K562 (cell line): Measurements from ENCODE around the gene RBMS3. TPM values are rescaled to one million over a fixed set of nuclear protein-coding genes. Genes with fewer than 3 reads are reported as not detected.

Source experiments
- ATAC-seq: fragments of 200-7000 bp; cut with Tn5 transposase; 3 replicates; pipeline ENCODE4 v1.9.1; 2020; ENCODE audit warnings: moderate library complexity
- BruUV-seq: library from RNA; stranded (reverse); fragments of 400-500 nt; replicated peaks from 2 replicates; lab custom pipeline; 2021; lab: Mats Ljungman, UMichigan
- CTCF ChIA-PET: fragments of 300-600 bp; formaldehyde crosslinking; extraction: SDS; loops from one replicate; lab custom pipeline; 2021; ENCODE audit warnings: low intra/inter-chr PET ratio; lab: Yijun Ruan, JAX
- POLR2A ChIA-PET: fragments of 300-600, 350-650 bp; sonication (Branson Sonifier 250); formaldehyde crosslinking; extraction: SDS; loops from one replicate; lab custom pipeline; 2021; ENCODE audit warnings: antibody characterized with exemption, inconsistent platforms; lab: Yijun Ruan, JAX
- DNase-seq, 4 experiments: peaks; one replicate each; pipeline versions ENCODE4 v3.0.0 to v3.0.0-alpha.2; 2011 to 2018; ENCODE audit warnings: low spot score in 3 of 4, mixed read lengths in 3 of 4; ENCODE audit errors: extremely low read depth in 1 of 4
- FAIRE-seq: peaks from 2 replicates; lab custom pipeline; 2011; peaks lifted over from hg19 to GRCh38; lab: Jason Lieb, UNC
- H2AFZ ChIP-seq: 2 replicates; pipeline ENCODE4 v1.6.0; 2011; ENCODE audit warnings: low read depth, low read length, control low read depth, inconsistent platforms
- H3K27ac ChIP-seq: fragments of 200-600 bp; 3 replicates; pipeline ENCODE4 v1.8.0; 2011; ENCODE audit warnings: low read depth, mild to moderate bottlenecking, control low read depth, inconsistent platforms, low read length, moderate library complexity, mixed read lengths; ENCODE audit errors: extremely low read depth
- H3K27me3 ChIP-seq, 2 experiments: fragments of 300-600 bp in 1 of 2; 2 replicates in 1 of 2; 3 replicates in 1 of 2; pipeline versions ENCODE4 v1.6.0 to v1.8.0; 2011; ENCODE audit warnings: inconsistent platforms in 2 of 2, low read length in 2 of 2, mild to moderate bottlenecking in 1 of 2, mixed read lengths in 1 of 2, moderate library complexity in 1 of 2; ENCODE audit not compliant: control insufficient read depth in 2 of 2, insufficient read depth in 2 of 2
- H3K36me3 ChIP-seq: fragments of 300-600 bp; 3 replicates; pipeline ENCODE4 v1.8.0; 2011; ENCODE audit warnings: mild to moderate bottlenecking, low read length, inconsistent platforms; ENCODE audit not compliant: control insufficient read depth, insufficient read depth
- H3K4me1 ChIP-seq, 2 experiments: fragments of 200-600 bp in 1 of 2; replicated peaks in 1 of 2; 2 replicates in 1 of 2; 3 replicates in 1 of 2; pipeline versions ENCODE4 v1.5.1 to v1.8.0; 2011; ENCODE audit warnings: inconsistent platforms in 2 of 2, low read length in 2 of 2, mild to moderate bottlenecking in 1 of 2, mixed read lengths in 1 of 2, moderate library complexity in 1 of 2; ENCODE audit not compliant: control insufficient read depth in 2 of 2, insufficient read depth in 2 of 2
- H3K4me2 ChIP-seq: 2 replicates; pipeline ENCODE4 v1.6.1; 2011; ENCODE audit warnings: low read length, control low read depth, inconsistent platforms, mixed read lengths; ENCODE audit not compliant: insufficient read depth
- H3K4me3 ChIP-seq: fragments of 200-600 bp; sonication (generic), shearing (Covaris generic); 2 replicates; pipeline ENCODE4 v1.5.1; 2016; ENCODE audit warnings: control low read depth, inconsistent platforms
- H3K79me2 ChIP-seq: fragments of 200-600 bp; 3 replicates; pipeline ENCODE4 v1.8.0; 2011; ENCODE audit warnings: low read length, inconsistent platforms; ENCODE audit not compliant: control insufficient read depth, insufficient read depth
- H3K9ac ChIP-seq, 2 experiments: 2 replicates each; pipeline versions ENCODE4 v1.6.0 to v1.6.1; 2011; ENCODE audit warnings: low read depth in 2 of 2, low read length in 2 of 2, control low read depth in 1 of 2, inconsistent platforms in 1 of 2, mild to moderate bottlenecking in 1 of 2, mixed read lengths in 1 of 2; ENCODE audit not compliant: insufficient read depth in 1 of 2
- H3K9me1 ChIP-seq: one replicate; pipeline ENCODE4 v1.6.0; 2011; ENCODE audit warnings: inconsistent platforms, mild to moderate bottlenecking, low read length, moderate library complexity; ENCODE audit not compliant: control insufficient read depth, insufficient read depth
- H3K9me3 ChIP-seq: replicated peaks from 2 replicates; pipeline ENCODE4 v1.5.1; 2011; ENCODE audit warnings: low read depth, low read length, inconsistent platforms; ENCODE audit not compliant: control insufficient read depth, insufficient read depth
- H4K20me1 ChIP-seq: replicated peaks from 2 replicates; pipeline ENCODE4 v1.6.1; 2011; ENCODE audit warnings: low read length, inconsistent platforms, mixed read lengths; ENCODE audit not compliant: control insufficient read depth, insufficient read depth
- BRCA1 ChIP-seq, 2 experiments: fragments of 450-650 bp in 1 of 2; sonication (generic) in 1 of 2; formaldehyde crosslinking in 1 of 2; IDR thresholded peaks; 2 replicates each; pipeline versions ENCODE4 v1.5.0 to v1.6.1; 2017 to 2020; ENCODE audit warnings: mild to moderate bottlenecking in 1 of 2, missing genetic modification reagents in 1 of 2
- CC2D1A ChIP-seq: fragments of 450-650 bp; IDR thresholded peaks from 2 replicates; pipeline ENCODE4 v1.6.1; 2017; ENCODE audit warnings: mild to moderate bottlenecking
- HNRNPL ChIP-seq: fragments of 200-400 bp; formaldehyde crosslinking; IDR thresholded peaks from 2 replicates; pipeline ENCODE4 v1.6.1; 2017; ENCODE audit warnings: low read depth, mild to moderate bottlenecking, low read length
- MBD2 ChIP-seq: sonication (generic); IDR thresholded peaks from 2 replicates; pipeline ENCODE4 v1.6.1; 2016; ENCODE audit warnings: low read depth, borderline replicate concordance
- NR1H2 ChIP-seq: sonication (generic); formaldehyde crosslinking; IDR thresholded peaks from 2 replicates; pipeline ENCODE4 v1.4.0; 2020; ENCODE audit warnings: mild to moderate bottlenecking, missing genetic modification reagents
- PRPF4 ChIP-seq: fragments of 200-400 bp; formaldehyde crosslinking; IDR thresholded peaks from one replicate; pipeline ENCODE4 v1.6.1; 2017; ENCODE audit warnings: low read length, low read depth, mild to moderate bottlenecking; ENCODE audit not compliant: insufficient read depth, poor library complexity, severe bottlenecking
- SMAD2 ChIP-seq: fragments of 150-350 bp; IDR thresholded peaks from 2 replicates; pipeline ENCODE4 v1.6.1; 2014; ENCODE audit warnings: low read depth, mild to moderate bottlenecking, low read length
- TOE1 ChIP-seq, 2 experiments: fragments of 450-650 bp in 1 of 2; sonication (generic) in 1 of 2; formaldehyde crosslinking in 1 of 2; IDR thresholded peaks; 2 replicates each; pipeline versions ENCODE4 v1.7.1 to v1.8.0; 2016 to 2022; ENCODE audit warnings: borderline replicate concordance in 2 of 2, mild to moderate bottlenecking in 2 of 2, antibody characterized with exemption in 1 of 2, inconsistent platforms in 1 of 2, low read depth in 1 of 2, missing genetic modification reagents in 1 of 2, moderate library complexity in 1 of 2
- ZNF175 ChIP-seq: fragments of 200-800 bp; sonication (Bioruptor generic); IDR thresholded peaks from 2 replicates; pipeline ENCODE4 v1.6.1; 2016; ENCODE audit warnings: low read depth, mild to moderate bottlenecking, missing genetic modification characterization, missing compliant biosample characterization
- ZNF589 ChIP-seq: fragments of 200-800 bp; sonication (Bioruptor generic); IDR thresholded peaks from 2 replicates; pipeline ENCODE4 v1.6.1; 2016; ENCODE audit warnings: low read depth, missing genetic modification characterization, missing compliant biosample characterization
- WGBS: fragments of 100-300 bp; shearing (Covaris generic); methylation state at CpG from one replicate; pipeline ENCODE4 v1.1.6; 2016; ENCODE audit warnings: low coverage, mixed read lengths; ENCODE audit not compliant: insufficient coverage; ENCODE audit errors: missing lambda C conversion rate; 5-methylcytosine and 5-hydroxymethylcytosine counted together
- in situ Hi-C: fragments of 300-500 bp; cut with MboI; formaldehyde crosslinking; loops from 4 replicates; pipeline ENCODE4 v1.15.0; 2018; ENCODE audit warnings: inconsistent platforms, mixed read lengths
- intact Hi-C: fragments of 100-400 bp; cut with micrococcal nuclease; formaldehyde crosslinking; loops from 2 replicates; pipeline ENCODE4 v1.14.2; 2022
- polyA plus RNA-seq, 8 experiments: library from polyadenylated mRNA; depleted of rRNA in 4 of 8; stranded (reverse) in 5 of 8; unstranded in 3 of 8; fragments of >200 nt; fragmentation: Nextera tagmentation in 2 of 8; fragmentation: Illumina TruSeq in 1 of 8; extraction: Ambion mirVana in 2 of 8; extraction: Trizol in 1 of 8; gene quantifications; 2 replicates each; pipeline versions ENCODE4 v1.2.1 to v1.2.3, GENCODE V29; 2011 to 2014; ENCODE audit warnings: inconsistent platforms in 1 of 8, missing spikeins in 1 of 8
- total RNA-seq, 7 experiments: library from RNA; depleted of rRNA in 6 of 7; stranded (reverse); fragments of >200 nt in 6 of 7; fragmentation: Illumina TruSeq in 2 of 7; extraction: Trizol in 2 of 7; gene quantifications; 2 replicates each; pipeline versions ENCODE4 v1.2.1 to v1.2.3, GENCODE V29; 2011 to 2021; ENCODE audit warnings: low replicate concordance in 1 of 7
- TF ChIP-seq, protein P1 (sequence below): fragments of 250-450 bp; sonication (Bioruptor Pico); IDR thresholded peaks from 2 replicates; pipeline ENCODE4 v1.8.0; 2022; ENCODE audit warnings: moderate library complexity, mild to moderate bottlenecking, inconsistent platforms
- TF ChIP-seq, protein P2 (sequence below): fragments of 450-650 bp; IDR thresholded peaks from 2 replicates; pipeline ENCODE4 v1.6.1; 2016; ENCODE audit warnings: low read depth, mild to moderate bottlenecking, moderate library complexity
- TF ChIP-seq, protein P3 (sequence below), 3 experiments: IDR thresholded peaks in 2 of 3; conservative IDR thresholded peaks in 1 of 3; 2 replicates each; pipeline ENCODE4 v1.5.1; 2011 to 2012; ENCODE audit warnings: low read length in 3 of 3, mild to moderate bottlenecking in 3 of 3, control low read depth in 2 of 3, improper control_type of control experiment in 1 of 3, inconsistent platforms in 1 of 3, low read depth in 1 of 3, mixed read lengths in 1 of 3, moderate library complexity in 1 of 3; ENCODE audit not compliant: insufficient read depth in 2 of 3
- TF ChIP-seq, protein P4 (sequence below): fragments of 250-450 bp; sonication (Bioruptor Pico); IDR thresholded peaks from 2 replicates; pipeline ENCODE4 v1.8.0; 2022; ENCODE audit warnings: inconsistent platforms

RBMS3 gene
- total and polyA plus RNA-seq, 9 of the 15 experiments (the other 6 are each of a cell fraction or from before 2014, with no cell fraction given) = 0.20 TPM; not detected in 8

DNA sequence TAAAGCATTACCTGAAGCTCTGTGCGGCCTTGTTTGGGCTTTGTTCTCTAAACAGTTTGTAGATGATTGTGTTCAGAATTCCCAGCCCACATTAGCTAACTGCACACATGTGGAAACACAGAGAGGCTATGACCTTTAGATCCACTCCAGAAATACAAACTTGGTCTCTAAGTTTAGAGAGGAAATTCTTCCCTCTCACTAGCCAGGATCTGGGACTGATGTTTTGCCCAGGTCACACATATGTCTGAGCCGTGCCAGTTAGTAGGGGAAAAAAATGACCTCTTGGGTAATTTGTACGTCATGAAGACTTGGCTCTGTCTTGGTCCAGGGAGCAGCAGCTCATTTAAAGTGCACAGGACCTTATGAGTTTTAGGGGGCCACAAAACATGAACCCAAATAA lies 223.1 kb downstream of the RBMS3 start (continued):
- TF ChIP-seq, protein P1, sequence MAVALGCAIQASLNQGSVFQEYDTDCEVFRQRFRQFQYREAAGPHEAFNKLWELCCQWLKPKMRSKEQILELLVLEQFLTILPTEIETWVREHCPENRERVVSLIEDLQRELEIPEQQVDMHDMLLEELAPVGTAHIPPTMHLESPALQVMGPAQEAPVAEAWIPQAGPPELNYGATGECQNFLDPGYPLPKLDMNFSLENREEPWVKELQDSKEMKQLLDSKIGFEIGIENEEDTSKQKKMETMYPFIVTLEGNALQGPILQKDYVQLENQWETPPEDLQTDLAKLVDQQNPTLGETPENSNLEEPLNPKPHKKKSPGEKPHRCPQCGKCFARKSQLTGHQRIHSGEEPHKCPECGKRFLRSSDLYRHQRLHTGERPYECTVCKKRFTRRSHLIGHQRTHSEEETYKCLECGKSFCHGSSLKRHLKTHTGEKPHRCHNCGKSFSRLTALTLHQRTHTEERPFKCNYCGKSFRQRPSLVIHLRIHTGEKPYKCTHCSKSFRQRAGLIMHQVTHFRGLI (CRISPR knock-in tag) = no peak
- TF ChIP-seq ZNF175 (CRISPR knock-in tag) = no peak
- no peak for TF ChIP-seq MBD2
- no peak for TF ChIP-seq ZNF589
- TF ChIP-seq, protein P2, sequence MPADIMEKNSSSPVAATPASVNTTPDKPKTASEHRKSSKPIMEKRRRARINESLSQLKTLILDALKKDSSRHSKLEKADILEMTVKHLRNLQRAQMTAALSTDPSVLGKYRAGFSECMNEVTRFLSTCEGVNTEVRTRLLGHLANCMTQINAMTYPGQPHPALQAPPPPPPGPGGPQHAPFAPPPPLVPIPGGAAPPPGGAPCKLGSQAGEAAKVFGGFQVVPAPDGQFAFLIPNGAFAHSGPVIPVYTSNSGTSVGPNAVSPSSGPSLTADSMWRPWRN = no peak

DNA sequence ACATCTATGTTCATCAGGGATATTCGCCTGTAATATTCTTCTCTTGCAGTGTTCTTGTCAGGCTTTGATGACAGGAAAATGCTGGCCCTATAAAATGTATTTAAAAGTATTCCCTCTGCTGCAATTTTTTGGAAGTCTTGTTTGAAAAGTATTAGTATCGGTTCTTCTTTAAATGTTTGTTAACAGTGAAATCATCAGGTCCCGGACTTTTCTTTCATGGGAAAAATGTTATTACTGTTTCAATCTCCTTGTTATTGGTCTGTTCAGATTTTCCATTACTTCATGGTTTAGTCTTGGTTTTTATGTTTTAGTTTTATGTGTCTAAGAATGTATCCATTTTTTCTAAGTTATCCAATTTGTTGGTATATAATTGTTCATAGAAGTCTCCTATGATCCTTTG lies 225.6 kb downstream of the RBMS3 start:
- H3K27ac ChIP-seq = no peak overlapping the region
- ATAC-seq (no peak), DNase-seq (no peak), FAIRE-seq (no peak)
- H3K4me2 ChIP-seq = no peak overlapping the region
- ChIA-PET POLR2A (interaction anchor here (0.6 kb wide), 1 partner anchor 1690 kb away, joined by 5 read pairs; no protein-coding TSS in a partner anchor), CTCF (no interaction called here)
- H2AFZ ChIP-seq = no peak overlapping the region
- H3K4me1 ChIP-seq = no peaks in the 10 kb centered on the region
- H3K4me3 ChIP-seq = no peak overlapping the region
- no peaks in the 10 kb centered on the region for H3K9me1 ChIP-seq
- WGBS = 0% methylated on average over 3 of the region's 3 CpGs
- no peak overlapping the region for H3K9ac ChIP-seq
- no peaks in the 10 kb centered on the region for H3K36me3 ChIP-seq
- H4K20me1 ChIP-seq = no peaks in the 10 kb centered on the region
- H3K27me3 ChIP-seq = no peaks in the 10 kb centered on the region
- intact Hi-C loops (no loop called here), in situ Hi-C loops (no loop called here)
- no peaks in the 10 kb centered on the region for H3K9me3 ChIP-seq
- H3K79me2 ChIP-seq = no peaks in the 10 kb centered on the region
- BruUV-seq = no TSS peak
- TF ChIP-seq BRCA1 (IDR thresholded peaks at IDR 0.05) (no peak), BRCA1 (CRISPR knock-in tag; IDR thresholded peaks at IDR 0.05) (no peak), CC2D1A (no peak), TOE1 (IDR thresholded peaks at IDR 0.05; ENCODE audit: borderline replicate concordance) (no peak), TOE1 (CRISPR knock-in tag; IDR thresholded peaks at IDR 0.05; ENCODE audit: borderline replicate concordance, low read depth) (no peak), PRPF4 (no peak), SMAD2 (no peak), HNRNPL (no peak), NR1H2 (no peak)
- TF ChIP-seq, protein P3, sequence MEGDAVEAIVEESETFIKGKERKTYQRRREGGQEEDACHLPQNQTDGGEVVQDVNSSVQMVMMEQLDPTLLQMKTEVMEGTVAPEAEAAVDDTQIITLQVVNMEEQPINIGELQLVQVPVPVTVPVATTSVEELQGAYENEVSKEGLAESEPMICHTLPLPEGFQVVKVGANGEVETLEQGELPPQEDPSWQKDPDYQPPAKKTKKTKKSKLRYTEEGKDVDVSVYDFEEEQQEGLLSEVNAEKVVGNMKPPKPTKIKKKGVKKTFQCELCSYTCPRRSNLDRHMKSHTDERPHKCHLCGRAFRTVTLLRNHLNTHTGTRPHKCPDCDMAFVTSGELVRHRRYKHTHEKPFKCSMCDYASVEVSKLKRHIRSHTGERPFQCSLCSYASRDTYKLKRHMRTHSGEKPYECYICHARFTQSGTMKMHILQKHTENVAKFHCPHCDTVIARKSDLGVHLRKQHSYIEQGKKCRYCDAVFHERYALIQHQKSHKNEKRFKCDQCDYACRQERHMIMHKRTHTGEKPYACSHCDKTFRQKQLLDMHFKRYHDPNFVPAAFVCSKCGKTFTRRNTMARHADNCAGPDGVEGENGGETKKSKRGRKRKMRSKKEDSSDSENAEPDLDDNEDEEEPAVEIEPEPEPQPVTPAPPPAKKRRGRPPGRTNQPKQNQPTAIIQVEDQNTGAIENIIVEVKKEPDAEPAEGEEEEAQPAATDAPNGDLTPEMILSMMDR (IDR thresholded peaks at IDR 0.05 in 2 of 3, conservative IDR thresholded peaks at IDR 0.05 in 1 of 3; ENCODE audit: insufficient read depth in 2 of 3, low read depth in 1 of 3, low read length in 3 of 3) = no peak
- TF ChIP-seq, protein P4, sequence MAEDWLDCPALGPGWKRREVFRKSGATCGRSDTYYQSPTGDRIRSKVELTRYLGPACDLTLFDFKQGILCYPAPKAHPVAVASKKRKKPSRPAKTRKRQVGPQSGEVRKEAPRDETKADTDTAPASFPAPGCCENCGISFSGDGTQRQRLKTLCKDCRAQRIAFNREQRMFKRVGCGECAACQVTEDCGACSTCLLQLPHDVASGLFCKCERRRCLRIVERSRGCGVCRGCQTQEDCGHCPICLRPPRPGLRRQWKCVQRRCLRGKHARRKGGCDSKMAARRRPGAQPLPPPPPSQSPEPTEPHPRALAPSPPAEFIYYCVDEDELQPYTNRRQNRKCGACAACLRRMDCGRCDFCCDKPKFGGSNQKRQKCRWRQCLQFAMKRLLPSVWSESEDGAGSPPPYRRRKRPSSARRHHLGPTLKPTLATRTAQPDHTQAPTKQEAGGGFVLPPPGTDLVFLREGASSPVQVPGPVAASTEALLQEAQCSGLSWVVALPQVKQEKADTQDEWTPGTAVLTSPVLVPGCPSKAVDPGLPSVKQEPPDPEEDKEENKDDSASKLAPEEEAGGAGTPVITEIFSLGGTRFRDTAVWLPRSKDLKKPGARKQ (CRISPR knock-in tag) = no peak
